Transverse colon (tissue), 4 donors: ENCODE data around the gene PPP1R14D. TPM values are rescaled to one million over a fixed set of nuclear protein-coding genes. Genes with fewer than 3 reads are reported as not detected.

Source experiments
- DNase-seq: peaks from one replicate; pipeline ENCODE4 v3.0.0-alpha.2; 2019
- H3K27ac ChIP-seq, 4 donors: fragments of 200-600 bp; sonication (generic); 2 replicates each; pipeline ENCODE4 v1.5.1; 2016 to 2018; ENCODE audit warnings: inconsistent platforms in 4 of 4
- H3K27me3 ChIP-seq: fragments of 200-600 bp; sonication (generic); 2 replicates; pipeline ENCODE4 v1.5.1; 2017; ENCODE audit warnings: inconsistent platforms
- H3K36me3 ChIP-seq, 4 donors: fragments of 200-600 bp; sonication (generic); 2 replicates each; pipeline ENCODE4 v1.5.1; 2017 to 2019; ENCODE audit warnings: inconsistent platforms in 4 of 4
- H3K4me1 ChIP-seq, 4 donors: fragments of 200-600 bp; sonication (generic); 2 replicates each; pipeline ENCODE4 v1.5.1; 2017 to 2020; ENCODE audit warnings: inconsistent platforms in 4 of 4
- H3K4me3 ChIP-seq, 4 donors: fragments of 200-600 bp; sonication (generic); 1 replicate in 1 of 4; 2 replicates in 3 of 4; pipeline versions ENCODE4 v1.5.1 to v1.6.1; 2017 to 2019; ENCODE audit warnings: inconsistent platforms in 4 of 4
- H3K9me3 ChIP-seq, 2 donors: fragments of 200-600 bp; sonication (generic); 2 replicates each; pipeline ENCODE4 v1.5.1; 2017 to 2019; ENCODE audit warnings: inconsistent platforms in 2 of 2
- CTCF ChIP-seq, 5 experiments: fragments of 200-600 bp in 3 of 5; fragments of 450-650 bp in 2 of 5; sonication (generic) in 3 of 5; IDR thresholded peaks; 1 replicate in 2 of 5; 2 replicates in 3 of 5; pipeline ENCODE4 v1.5.1; 2016 to 2017; ENCODE audit warnings: antibody characterized with exemption in 5 of 5, inconsistent platforms in 3 of 5, mild to moderate bottlenecking in 2 of 5, moderate library complexity in 1 of 5
- EP300 ChIP-seq: sonication (generic); formaldehyde crosslinking; IDR thresholded peaks from one replicate; pipeline ENCODE4 v1.6.1; 2017; ENCODE audit warnings: antibody characterized with exemption, low read depth
- POLR2A ChIP-seq: fragments of 450-650 bp; IDR thresholded peaks from one replicate; pipeline ENCODE4 v1.6.1; 2016; ENCODE audit warnings: antibody characterized with exemption, mild to moderate bottlenecking, moderate library complexity
- POLR2AphosphoS5 ChIP-seq, 3 donors: sonication (generic); formaldehyde crosslinking; IDR thresholded peaks; one replicate each; pipeline ENCODE4 v1.6.1; 2016; ENCODE audit warnings: antibody characterized with exemption in 3 of 3
- WGBS, 2 donors: methylation state at CpG; one replicate each; pipeline ENCODE4 v1.1.5; 2018; ENCODE audit warnings: low coverage in 1 of 2; 5-methylcytosine and 5-hydroxymethylcytosine counted together
- in situ Hi-C, 4 donors: fragments of 200-750 bp; cut with MboI; loops; one replicate each; pipeline versions ENCODE4 v1.15.0 to v1.15.1; 2017; ENCODE audit warnings: low sequenced_read_pairs in 3 of 4, low pct_ligation_motif_present in 1 of 4, low pct_unique_long_range_greater_than_20kb in 1 of 4
- intact Hi-C: fragments of 100-400 bp; cut with DNase I; formaldehyde crosslinking; loops from one replicate; pipeline ENCODE4 v1.15.1; 2023; ENCODE audit warnings: low total_unique reads
- total RNA-seq, 4 donors: library from RNA; depleted of rRNA; stranded (reverse); fragments of >200 nt; gene quantifications; one replicate each; pipeline ENCODE4 v1.1.0, GENCODE V29; 2016

The PPP1R14D gene
- total RNA-seq, 4 donors from 2014 or later, result 19.5 to 256 (median 144) TPM

- Histone ChIP-seq H3K27ac (no peak overlapping the region), H3K9me3 (no peaks in the 10 kb centered on the region), H3K4me1 (peaks cover 13 to 27% (median 24%) of the 10 kb centered on the region in 4 donors), H3K36me3 (peaks cover 0 to 38% (median 11%) of the 10 kb centered on the region in 4 donors), H3K4me3 (no peak overlapping the region), H3K27me3 (no peaks in the 10 kb centered on the region)
- in situ Hi-C loops (loop anchor here in 3 of 4 donors (10.0 to 25.0 kb wide), 3 partner anchors 79 to 186 kb away; partner anchors contain the start of genes KNL1 (in 1 of the 3) and RAD51 (in 1 of the 3)), intact Hi-C loops (no loop called here)
- TF ChIP-seq POLR2AphosphoS5 (IDR thresholded peaks at IDR 0.05) (no peak), CTCF (IDR thresholded peaks at IDR 0.05) (no peak), EP300 (no peak), POLR2A (no peak)
- 83% methylated on average over 4 of the region's 8 CpGs; no CpG with 5 or more reads in 1 of the 2 donors for WGBS, 2 donors
- no peak for DNase-seq
Observed at GRCh38 chr15:40773496-40773895, 55.0 kb downstream of the PPP1R14D start.

GRCh38 chr15:40772014-40772413, 56.5 kb downstream of the PPP1R14D start:
- Histone ChIP-seq H3K4me1 (peaks cover 13 to 37% (median 33%) of the 10 kb centered on the region in 4 donors), H3K9me3 (no peaks in the 10 kb centered on the region), H3K36me3 (peaks cover 0 to 23% (median 11%) of the 10 kb centered on the region in 4 donors), H3K27ac (no peak overlapping the region), H3K4me3 (no peak overlapping the region), H3K27me3 (no peaks in the 10 kb centered on the region)
- WGBS, 2 donors, result 91% methylated on average over 13 of the region's 13 CpGs; no CpG with 5 or more reads in 1 of the 2 donors
- TF ChIP-seq POLR2AphosphoS5 (IDR thresholded peaks at IDR 0.05) (no peak), CTCF (IDR thresholded peaks at IDR 0.05) (no peak), EP300 (no peak), POLR2A (no peak)
- in situ Hi-C loops (loop anchor here in 3 of 4 donors (10.0 to 25.0 kb wide), 3 partner anchors 77 to 185 kb away; partner anchors contain the start of genes KNL1 (in 1 of the 3) and RAD51 (in 1 of the 3)), intact Hi-C loops (no loop called here)
- DNase-seq, result no peak

- no peaks in the 10 kb centered on the region for H3K9me3 ChIP-seq
- no peak for TF ChIP-seq CTCF (IDR thresholded peaks at IDR 0.05)
- no peak for TF ChIP-seq POLR2AphosphoS5 (IDR thresholded peaks at IDR 0.05)
- TF ChIP-seq EP300, result no peak
- TF ChIP-seq POLR2A, result no peak
- no peaks in the 10 kb centered on the region for H3K27me3 ChIP-seq
- DNase-seq, result no peak
- intact Hi-C loops (no loop called here), in situ Hi-C loops (loop anchor here in 3 of 4 donors (10.0 to 25.0 kb wide), 3 partner anchors 76 to 184 kb away; partner anchors contain the start of genes KNL1 (in 1 of the 3) and RAD51 (in 1 of the 3))
- 91 to 100% methylated on average over 3 to 5 of the region's 5 CpGs for WGBS, 2 donors
- peak overlapping the region in 1 of 4 donors; percentile 88 for H3K27ac ChIP-seq
- peaks cover 13 to 37% (median 33%) of the 10 kb centered on the region in 4 donors for H3K4me1 ChIP-seq
- H3K4me3 ChIP-seq, result no peak overlapping the region
- H3K36me3 ChIP-seq, result peaks cover 0 to 22% (median 10%) of the 10 kb centered on the region in 4 donors
Observed at GRCh38 chr15:40771242-40771641, 57.3 kb downstream of the PPP1R14D start.

- Histone ChIP-seq H3K4me3 (no peak overlapping the region), H3K9me3 (no peaks in the 10 kb centered on the region), H3K36me3 (peaks cover 0 to 14% (median 6%) of the 10 kb centered on the region in 4 donors), H3K4me1 (peaks cover 13 to 44% (median 38%) of the 10 kb centered on the region in 4 donors), H3K27me3 (no peaks in the 10 kb centered on the region), H3K27ac (peak overlapping the region; percentile 77 to 88 (median 80))
- no peak for TF ChIP-seq POLR2AphosphoS5 (IDR thresholded peaks at IDR 0.05)
- TF ChIP-seq CTCF (IDR thresholded peaks at IDR 0.05), result no peak
- no peak for TF ChIP-seq POLR2A
- no peak for TF ChIP-seq EP300
- intact Hi-C loops, result no loop called here
- in situ Hi-C loops, result loop anchor here in 3 of 4 donors (10.0 to 25.0 kb wide), 3 partner anchors 75 to 183 kb away; partner anchors contain the start of genes KNL1 (in 1 of the 3) and RAD51 (in 1 of the 3)
- WGBS, 2 donors, result 68% methylated on average over 17 of the region's 17 CpGs; no CpG with 5 or more reads in 1 of the 2 donors
- peak; percentile 51 for DNase-seq
Observed at GRCh38 chr15:40770147-40770721, 58.3 kb downstream of the PPP1R14D start.
